GM19193 (cell line): Measurements from ENCODE around the gene PDE6B.

Experiments
- POLR2A ChIP-seq: IDR thresholded peaks from 4 replicates; pipeline ENCODE4 v1.6.1; 2011; ENCODE audit not compliant: insufficient read depth, insufficient read length; ENCODE audit errors: extremely low read depth

The PDE6B gene

GRCh38 chr4:589219-589963 lies 36.0 kb upstream of the PDE6B start:
- TF ChIP-seq POLR2A = no peak

GRCh38 chr4:590313-590841 lies 35.0 kb upstream of the PDE6B start:
- no peak for TF ChIP-seq POLR2A

- no peak for TF ChIP-seq POLR2A
Measured at GRCh38 chr4:592825-593520, 32.4 kb upstream of the PDE6B start.

GRCh38 chr4:598925-599324 lies 26.4 kb upstream of the PDE6B start:
- no peak for TF ChIP-seq POLR2A

- no peak for TF ChIP-seq POLR2A
Measured at GRCh38 chr4:600166-600565, 25.2 kb upstream of the PDE6B start.

- TF ChIP-seq POLR2A = no peak
Measured at GRCh38 chr4:600850-601515, 24.4 kb upstream of the PDE6B start.

GRCh38 chr4:601612-602558 lies 23.5 kb upstream of the PDE6B start:
- no peak for TF ChIP-seq POLR2A

- no peak for TF ChIP-seq POLR2A
Measured at GRCh38 chr4:602559-602942, 22.8 kb upstream of the PDE6B start.

- TF ChIP-seq POLR2A = no peak
Measured at GRCh38 chr4:604131-604530, 21.2 kb upstream of the PDE6B start.

GRCh38 chr4:605702-606425 lies 19.5 kb upstream of the PDE6B start:
- TF ChIP-seq POLR2A = no peak

- no peak for TF ChIP-seq POLR2A
Measured at GRCh38 chr4:608236-608635, 17.1 kb upstream of the PDE6B start.

- TF ChIP-seq POLR2A = no peak
Measured at GRCh38 chr4:609400-610050, 15.8 kb upstream of the PDE6B start.
